ENCODE results near the gene VPS37B.
A peak's percentile ranks its signal among the peaks of the same experiment; 100 is the strongest.

VPS37B gene

DNA sequence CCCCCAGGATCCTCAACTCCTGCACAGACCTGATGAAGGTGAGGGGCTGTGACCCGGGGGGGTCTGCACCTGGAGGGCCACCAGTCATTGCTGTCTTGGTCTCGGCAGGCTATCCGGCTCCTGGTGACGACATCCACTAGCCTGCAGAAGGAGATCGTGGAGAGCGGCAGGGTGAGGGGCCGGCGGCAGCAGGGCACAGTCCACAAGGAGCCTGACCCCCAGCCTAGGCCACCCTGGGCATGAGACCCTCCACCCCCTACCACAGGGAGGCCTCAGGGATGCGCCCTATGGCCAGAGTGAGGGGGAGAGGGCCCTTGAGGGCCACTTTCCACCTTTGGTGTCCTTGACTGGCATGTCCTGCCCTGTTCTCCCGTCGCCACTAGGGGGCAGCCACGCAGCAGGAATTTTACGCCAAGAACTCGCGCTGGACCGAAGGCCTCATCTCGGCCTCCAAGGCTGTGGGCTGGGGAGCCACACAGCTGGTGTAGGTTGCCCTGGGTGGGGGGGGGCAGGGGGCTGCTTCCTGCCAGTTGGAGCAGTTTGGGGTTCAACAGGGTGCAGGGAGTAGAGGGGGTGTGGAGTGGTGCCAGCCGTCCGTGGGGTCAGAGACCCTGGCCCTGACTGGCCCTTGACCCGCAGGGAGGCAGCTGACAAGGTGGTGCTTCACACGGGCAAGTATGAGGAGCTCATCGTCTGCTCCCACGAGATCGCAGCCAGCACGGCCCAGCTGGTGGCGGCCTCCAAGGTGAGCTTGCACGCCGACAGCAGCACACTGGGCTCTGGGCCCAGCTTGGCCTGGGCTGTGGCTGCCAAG lies 35.7 kb downstream of the VPS37B start (continued):
- TF ChIP-seq, protein P1, sequence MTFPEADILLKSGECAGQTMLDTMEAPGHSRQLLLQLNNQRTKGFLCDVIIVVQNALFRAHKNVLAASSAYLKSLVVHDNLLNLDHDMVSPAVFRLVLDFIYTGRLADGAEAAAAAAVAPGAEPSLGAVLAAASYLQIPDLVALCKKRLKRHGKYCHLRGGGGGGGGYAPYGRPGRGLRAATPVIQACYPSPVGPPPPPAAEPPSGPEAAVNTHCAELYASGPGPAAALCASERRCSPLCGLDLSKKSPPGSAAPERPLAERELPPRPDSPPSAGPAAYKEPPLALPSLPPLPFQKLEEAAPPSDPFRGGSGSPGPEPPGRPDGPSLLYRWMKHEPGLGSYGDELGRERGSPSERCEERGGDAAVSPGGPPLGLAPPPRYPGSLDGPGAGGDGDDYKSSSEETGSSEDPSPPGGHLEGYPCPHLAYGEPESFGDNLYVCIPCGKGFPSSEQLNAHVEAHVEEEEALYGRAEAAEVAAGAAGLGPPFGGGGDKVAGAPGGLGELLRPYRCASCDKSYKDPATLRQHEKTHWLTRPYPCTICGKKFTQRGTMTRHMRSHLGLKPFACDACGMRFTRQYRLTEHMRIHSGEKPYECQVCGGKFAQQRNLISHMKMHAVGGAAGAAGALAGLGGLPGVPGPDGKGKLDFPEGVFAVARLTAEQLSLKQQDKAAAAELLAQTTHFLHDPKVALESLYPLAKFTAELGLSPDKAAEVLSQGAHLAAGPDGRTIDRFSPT (tag by site-specific recombination; IDR thresholded peaks at IDR 0.05) = peak; percentile 73; the same call in 1 of the 2 replicates
- TF ChIP-seq ZBTB8A (tag by site-specific recombination; IDR thresholded peaks at IDR 0.05) = 0 out of 2 replicates have a peak, but pooled peaks have one; percentile 26
- TF ChIP-seq, protein P2, sequence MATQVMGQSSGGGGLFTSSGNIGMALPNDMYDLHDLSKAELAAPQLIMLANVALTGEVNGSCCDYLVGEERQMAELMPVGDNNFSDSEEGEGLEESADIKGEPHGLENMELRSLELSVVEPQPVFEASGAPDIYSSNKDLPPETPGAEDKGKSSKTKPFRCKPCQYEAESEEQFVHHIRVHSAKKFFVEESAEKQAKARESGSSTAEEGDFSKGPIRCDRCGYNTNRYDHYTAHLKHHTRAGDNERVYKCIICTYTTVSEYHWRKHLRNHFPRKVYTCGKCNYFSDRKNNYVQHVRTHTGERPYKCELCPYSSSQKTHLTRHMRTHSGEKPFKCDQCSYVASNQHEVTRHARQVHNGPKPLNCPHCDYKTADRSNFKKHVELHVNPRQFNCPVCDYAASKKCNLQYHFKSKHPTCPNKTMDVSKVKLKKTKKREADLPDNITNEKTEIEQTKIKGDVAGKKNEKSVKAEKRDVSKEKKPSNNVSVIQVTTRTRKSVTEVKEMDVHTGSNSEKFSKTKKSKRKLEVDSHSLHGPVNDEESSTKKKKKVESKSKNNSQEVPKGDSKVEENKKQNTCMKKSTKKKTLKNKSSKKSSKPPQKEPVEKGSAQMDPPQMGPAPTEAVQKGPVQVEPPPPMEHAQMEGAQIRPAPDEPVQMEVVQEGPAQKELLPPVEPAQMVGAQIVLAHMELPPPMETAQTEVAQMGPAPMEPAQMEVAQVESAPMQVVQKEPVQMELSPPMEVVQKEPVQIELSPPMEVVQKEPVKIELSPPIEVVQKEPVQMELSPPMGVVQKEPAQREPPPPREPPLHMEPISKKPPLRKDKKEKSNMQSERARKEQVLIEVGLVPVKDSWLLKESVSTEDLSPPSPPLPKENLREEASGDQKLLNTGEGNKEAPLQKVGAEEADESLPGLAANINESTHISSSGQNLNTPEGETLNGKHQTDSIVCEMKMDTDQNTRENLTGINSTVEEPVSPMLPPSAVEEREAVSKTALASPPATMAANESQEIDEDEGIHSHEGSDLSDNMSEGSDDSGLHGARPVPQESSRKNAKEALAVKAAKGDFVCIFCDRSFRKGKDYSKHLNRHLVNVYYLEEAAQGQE (tag by site-specific recombination; IDR thresholded peaks at IDR 0.05) = 0 out of 2 replicates have a peak, but pooled peaks have one; percentile 20
- no peak for TF ChIP-seq ZNF324 (tag by site-specific recombination; IDR thresholded peaks at IDR 0.05)
- TF ChIP-seq ZBTB17 (tag by site-specific recombination; IDR thresholded peaks at IDR 0.05) = peak; percentile 34
- TF ChIP-seq, protein P3, sequence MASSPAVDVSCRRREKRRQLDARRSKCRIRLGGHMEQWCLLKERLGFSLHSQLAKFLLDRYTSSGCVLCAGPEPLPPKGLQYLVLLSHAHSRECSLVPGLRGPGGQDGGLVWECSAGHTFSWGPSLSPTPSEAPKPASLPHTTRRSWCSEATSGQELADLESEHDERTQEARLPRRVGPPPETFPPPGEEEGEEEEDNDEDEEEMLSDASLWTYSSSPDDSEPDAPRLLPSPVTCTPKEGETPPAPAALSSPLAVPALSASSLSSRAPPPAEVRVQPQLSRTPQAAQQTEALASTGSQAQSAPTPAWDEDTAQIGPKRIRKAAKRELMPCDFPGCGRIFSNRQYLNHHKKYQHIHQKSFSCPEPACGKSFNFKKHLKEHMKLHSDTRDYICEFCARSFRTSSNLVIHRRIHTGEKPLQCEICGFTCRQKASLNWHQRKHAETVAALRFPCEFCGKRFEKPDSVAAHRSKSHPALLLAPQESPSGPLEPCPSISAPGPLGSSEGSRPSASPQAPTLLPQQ (tag by site-specific recombination; IDR thresholded peaks at IDR 0.05) = 0 out of 2 replicates have a peak, but pooled peaks have one; percentile 25
- TF ChIP-seq ZNF157 (tag by site-specific recombination; IDR thresholded peaks at IDR 0.05) = no peak
- no peak for TF ChIP-seq ZBTB21 (tag by site-specific recombination; IDR thresholded peaks at IDR 0.05)
- 0 out of 2 replicates have a peak, but pooled peaks have one; percentile 17 for TF ChIP-seq ZEB2 (tag by site-specific recombination; IDR thresholded peaks at IDR 0.05)
- peak; percentile 85 for TF ChIP-seq ZNF654 (tag by site-specific recombination; IDR thresholded peaks at IDR 0.05; ENCODE audit: low read depth)
- TF ChIP-seq GLIS2 (tag by site-specific recombination; IDR thresholded peaks at IDR 0.05) = peak; percentile 30; the same call in 1 of the 2 replicates
- peak; percentile 50; the same call in 1 of the 2 replicates for TF ChIP-seq ZNF2 (tag by site-specific recombination; IDR thresholded peaks at IDR 0.05)
- TF ChIP-seq, protein P4, sequence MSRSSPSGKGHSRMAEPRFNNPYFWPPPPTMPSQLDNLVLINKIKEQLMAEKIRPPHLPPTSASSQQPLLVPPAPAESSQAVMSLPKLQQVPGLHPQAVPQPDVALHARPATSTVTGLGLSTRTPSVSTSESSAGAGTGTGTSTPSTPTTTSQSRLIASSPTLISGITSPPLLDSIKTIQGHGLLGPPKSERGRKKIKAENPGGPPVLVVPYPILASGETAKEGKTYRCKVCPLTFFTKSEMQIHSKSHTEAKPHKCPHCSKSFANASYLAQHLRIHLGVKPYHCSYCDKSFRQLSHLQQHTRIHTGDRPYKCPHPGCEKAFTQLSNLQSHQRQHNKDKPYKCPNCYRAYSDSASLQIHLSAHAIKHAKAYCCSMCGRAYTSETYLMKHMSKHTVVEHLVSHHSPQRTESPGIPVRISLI (tag by site-specific recombination; IDR thresholded peaks at IDR 0.05) = no peak
- no peak for TF ChIP-seq ZNF544 (tag by site-specific recombination; IDR thresholded peaks at IDR 0.05)
- TF ChIP-seq BCL11B (tag by site-specific recombination; IDR thresholded peaks at IDR 0.05; ENCODE audit: low read depth) = peak; percentile 78; the same call in 1 of the 2 replicates
- TF ChIP-seq ZNF600 (tag by site-specific recombination; IDR thresholded peaks at IDR 0.05) = peak; percentile 2; the same call in 1 of the 2 replicates
- TF ChIP-seq SCRT2 (tag by site-specific recombination; IDR thresholded peaks at IDR 0.05) = no peak

All from HEK293 (cell line).